CD4-positive, alpha-beta T cell treated with Interleukin-4 for 4 hours (primary cell): ENCODE results near the gene ATG4A.

Experiments
- DNase-seq: peaks from one replicate; pipeline ENCODE4 v3.0.0-alpha.2; 2020

Gene ATG4A

GRCh38 chrX:108123591-108124366 is 32.2 kb downstream of the ATG4A start:
- DNase-seq, result no peak

- DNase-seq, result no peak
Observed at GRCh38 chrX:108126661-108127060, 35.1 kb downstream of the ATG4A start.

GRCh38 chrX:108127152-108127551 is 35.6 kb downstream of the ATG4A start:
- no peak for DNase-seq

- no peak for DNase-seq
Observed at GRCh38 chrX:108130889-108131288, 39.3 kb downstream of the ATG4A start.

- DNase-seq, result no peak
Observed at GRCh38 chrX:108131471-108131870, 39.9 kb downstream of the ATG4A start.

GRCh38 chrX:108132034-108132433 is 40.5 kb downstream of the ATG4A start:
- DNase-seq, result no peak

GRCh38 chrX:108132876-108133275 is 41.3 kb downstream of the ATG4A start:
- no peak for DNase-seq

- no peak for DNase-seq
Observed at GRCh38 chrX:108134724-108135123, 43.1 kb downstream of the ATG4A start.

GRCh38 chrX:108138814-108139702 is 47.5 kb downstream of the ATG4A start:
- DNase-seq, result peak; percentile 1

- DNase-seq, result no peak
Observed at GRCh38 chrX:108148524-108148923, 56.9 kb downstream of the ATG4A start.

- DNase-seq, result no peak
Observed at GRCh38 chrX:108156082-108156481, 64.5 kb downstream of the ATG4A start.

- DNase-seq, result no peak
Observed at GRCh38 chrX:108156934-108157466, 65.4 kb downstream of the ATG4A start.

- DNase-seq, result no peak
Observed at GRCh38 chrX:108157628-108158027, 66.0 kb downstream of the ATG4A start.

GRCh38 chrX:108159028-108159670 is 67.6 kb downstream of the ATG4A start:
- no peak for DNase-seq

- DNase-seq, result no peak
Observed at GRCh38 chrX:108160309-108160708, 68.7 kb downstream of the ATG4A start.

- DNase-seq, result no peak
Observed at GRCh38 chrX:108162265-108162664, 70.7 kb downstream of the ATG4A start.

- no peak for DNase-seq
Observed at GRCh38 chrX:108163333-108164082, 71.9 kb downstream of the ATG4A start.

- no peak for DNase-seq
Observed at GRCh38 chrX:108165383-108166111, 74.0 kb downstream of the ATG4A start.

GRCh38 chrX:108167211-108167872 is 75.8 kb downstream of the ATG4A start:
- no peak for DNase-seq

GRCh38 chrX:108168961-108169740 is 77.6 kb downstream of the ATG4A start:
- no peak for DNase-seq
